NCI-H1436 (cell line): ENCODE measurements around the gene BAIAP2L1.
"Not testable (repeated sequence)": the region's sequence is repeated elsewhere in the genome, so short reads cannot be mapped to it uniquely, and the experiment has no call there.

Experiments
- DNase-seq: peaks from one replicate; lab custom pipeline; 2025; lab: John Stamatoyannopoulos, UW

Gene BAIAP2L1

DNA sequence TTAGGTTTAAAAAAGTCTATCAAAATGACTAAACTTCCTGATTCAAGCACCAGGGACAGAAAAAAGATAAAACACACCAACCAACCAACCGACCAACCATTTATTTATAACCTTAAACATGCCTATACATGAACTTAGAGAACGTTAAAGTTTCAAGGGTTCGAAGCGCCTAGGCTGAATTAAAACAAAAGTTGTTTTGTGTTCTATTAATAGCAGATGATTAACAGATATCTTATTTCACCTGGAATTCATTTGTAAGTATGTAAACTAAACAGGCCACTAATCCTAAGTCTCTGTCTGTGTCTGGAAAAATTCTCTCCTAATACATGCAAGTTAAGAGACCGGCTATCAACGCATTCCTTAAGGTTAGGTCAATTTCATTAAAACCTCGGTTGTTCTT lies 1.4 kb downstream of the BAIAP2L1 start:
- DNase-seq = no peak

DNA sequence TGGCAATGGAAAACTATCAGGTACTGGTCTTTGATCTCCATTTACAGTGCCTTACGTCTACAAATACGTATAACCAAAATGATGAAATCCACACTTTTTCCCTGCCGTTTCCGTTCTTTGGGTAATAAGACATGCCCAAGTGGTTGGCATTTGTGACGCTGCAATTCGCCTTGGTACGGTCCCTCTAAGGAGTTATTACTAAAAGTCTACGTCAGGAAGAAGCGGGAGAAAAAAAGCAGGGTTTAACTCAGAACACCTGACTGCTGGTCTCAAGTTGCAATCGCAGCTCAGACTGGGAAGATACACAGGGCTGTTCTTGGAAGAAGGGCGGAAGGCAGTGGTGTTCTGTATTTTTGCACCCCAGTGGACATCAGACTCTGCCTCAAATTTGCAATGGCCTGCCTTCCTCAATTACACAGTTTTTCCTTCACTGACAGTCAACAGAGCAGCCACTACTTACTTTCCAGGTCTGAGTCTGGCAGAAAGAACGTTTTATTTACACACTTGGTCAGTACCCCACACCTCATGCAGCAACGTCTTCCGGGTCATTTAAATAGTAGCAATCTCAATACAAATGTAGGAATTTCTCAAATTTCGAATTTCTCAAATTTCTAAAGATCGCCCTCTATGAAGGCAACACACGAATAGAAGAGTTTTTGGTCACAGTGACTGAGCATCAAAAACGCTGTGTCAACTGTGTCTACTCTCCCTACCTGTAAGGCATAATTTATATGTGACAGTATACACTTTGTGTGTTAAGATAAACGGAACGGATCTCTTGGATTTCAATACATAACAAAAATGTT lies 2.1 kb downstream of the BAIAP2L1 start:
- DNase-seq = no peak

DNA sequence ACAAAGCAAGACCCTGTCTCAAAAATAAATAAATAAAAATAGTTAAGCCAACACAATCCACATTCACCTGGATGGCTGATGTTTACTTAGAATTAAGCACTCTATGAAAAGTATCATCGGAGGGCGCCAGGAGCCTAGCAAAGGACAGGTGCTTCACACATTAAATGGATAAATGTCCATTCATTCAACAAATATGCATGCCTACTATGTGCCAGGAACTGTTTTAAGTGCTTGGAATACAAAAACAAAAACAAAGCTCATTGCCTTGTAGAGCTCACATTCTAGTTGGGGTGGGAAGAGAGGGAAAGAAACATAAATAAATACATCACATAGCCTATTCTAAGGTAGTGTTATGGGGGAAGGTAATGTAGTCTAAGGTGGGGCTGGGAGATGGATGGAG lies 4.1 kb downstream of the BAIAP2L1 start:
- no peak for DNase-seq

- no peak for DNase-seq
Observed at GRCh38 chr7:98395951-98396350, 4.9 kb downstream of the BAIAP2L1 start.

DNA sequence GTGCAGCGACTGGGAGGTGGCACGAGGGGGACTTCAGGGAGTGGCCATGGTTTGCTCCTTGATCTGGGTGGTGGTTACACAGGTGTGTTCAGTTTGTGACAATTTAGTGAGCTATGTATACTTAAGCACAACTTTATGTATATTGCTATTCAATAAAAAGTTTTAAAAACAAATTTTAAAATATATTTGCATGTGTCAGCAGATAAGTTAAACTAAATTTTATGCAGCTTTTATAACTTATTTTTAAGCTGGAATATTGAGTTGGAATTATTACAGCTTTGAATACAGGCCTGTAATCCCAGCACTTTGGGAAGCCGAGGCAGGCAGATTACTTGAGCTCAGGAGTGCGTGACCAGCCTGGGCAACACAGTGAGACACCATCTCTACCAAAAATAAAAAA lies 5.4 kb downstream of the BAIAP2L1 start:
- DNase-seq = no peak

DNA sequence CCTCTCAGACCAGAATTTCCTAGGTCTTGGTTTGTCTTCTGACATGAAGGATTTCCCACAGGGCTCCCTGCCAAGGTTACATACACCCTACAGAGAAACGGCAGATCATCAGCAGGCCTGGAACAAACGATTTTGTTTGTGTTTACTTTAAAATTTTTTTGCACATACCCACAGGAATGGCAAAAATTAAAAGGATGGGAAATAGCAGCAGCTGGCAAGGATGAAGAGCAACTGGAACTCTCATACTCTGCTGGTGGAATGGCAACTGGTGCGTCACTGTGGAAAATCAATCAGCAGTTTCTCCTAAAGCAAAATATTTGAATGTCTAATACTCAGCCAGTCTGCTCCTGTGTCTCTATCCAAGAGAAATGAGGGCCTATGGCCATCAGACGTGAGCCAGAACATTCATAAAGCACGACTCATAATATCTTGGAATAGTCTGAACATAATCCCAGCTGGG lies 6.5 kb downstream of the BAIAP2L1 start:
- no peak for DNase-seq

- DNase-seq = no peak
Observed at GRCh38 chr7:98387544-98388226, 13.2 kb downstream of the BAIAP2L1 start.

GRCh38 chr7:98387131-98387530 lies 13.8 kb downstream of the BAIAP2L1 start:
- no peak for DNase-seq

DNA sequence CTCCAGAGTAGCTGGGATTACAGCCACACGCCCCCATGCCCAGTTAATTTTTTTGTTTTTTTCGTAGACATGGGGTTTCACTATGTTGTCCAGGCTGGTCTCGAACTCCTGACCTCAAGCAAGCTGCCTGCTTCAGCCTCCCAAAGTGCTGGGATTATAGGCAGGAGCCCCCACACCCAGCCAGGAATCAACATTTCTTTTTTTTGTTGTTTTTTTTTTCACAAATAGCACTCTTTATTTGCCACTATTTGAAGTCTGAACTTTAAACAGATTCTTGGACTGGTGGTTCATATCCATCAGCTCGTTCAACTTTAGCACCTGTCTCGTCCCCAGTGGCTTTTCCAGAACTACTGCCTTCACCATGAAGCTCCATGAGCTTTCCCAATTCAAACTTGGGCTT lies 15.4 kb downstream of the BAIAP2L1 start:
- not testable (repeated sequence) for DNase-seq

DNA sequence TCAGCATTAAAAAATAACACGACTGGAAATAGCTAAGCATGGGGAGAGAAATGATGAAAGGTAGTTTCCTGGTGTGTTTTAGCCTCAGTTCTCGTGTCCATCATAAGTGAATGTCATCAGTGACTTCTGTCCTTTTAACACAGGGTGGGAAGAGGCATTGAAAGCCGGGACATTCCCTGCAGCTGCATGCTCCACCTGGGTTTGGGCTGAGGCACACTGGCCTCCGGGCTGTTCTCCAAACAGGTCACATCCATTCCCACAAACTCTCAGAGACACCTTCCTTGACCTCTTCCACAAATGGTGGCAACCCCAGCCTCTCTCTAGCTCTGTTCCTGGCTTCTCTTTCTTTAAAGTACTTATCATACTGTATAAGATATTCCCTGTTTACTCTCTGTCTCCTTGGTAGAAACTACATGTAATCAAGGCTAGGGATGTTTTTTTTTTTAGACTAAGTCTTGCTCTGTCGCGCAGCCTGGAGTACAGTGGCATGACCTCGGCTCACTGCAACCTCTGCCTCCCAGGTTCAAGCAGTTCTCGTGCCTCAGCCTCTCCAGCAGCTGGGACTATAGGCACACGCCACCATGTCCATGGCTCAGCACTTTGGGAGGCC lies 22.6 kb downstream of the BAIAP2L1 start:
- DNase-seq = no peak

DNA sequence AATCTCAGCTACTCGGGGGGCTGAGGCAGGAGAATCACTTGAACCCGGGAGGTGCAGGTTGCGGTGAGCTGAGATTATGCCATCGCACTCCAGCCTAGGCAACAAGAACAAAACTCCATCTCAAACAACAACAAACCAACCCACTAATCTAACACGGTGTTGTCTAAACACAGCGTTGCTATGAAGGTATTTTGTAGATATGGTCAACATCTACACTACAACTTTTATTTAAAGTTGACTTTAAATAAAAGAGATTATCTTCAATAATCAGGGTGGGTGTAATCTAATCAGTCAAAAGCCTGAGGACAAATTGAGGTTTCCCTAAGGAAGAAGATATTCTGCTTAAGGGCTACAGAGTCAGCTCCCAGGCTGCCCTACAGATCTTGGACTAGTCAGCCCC lies 24.2 kb downstream of the BAIAP2L1 start:
- no peak for DNase-seq

DNA sequence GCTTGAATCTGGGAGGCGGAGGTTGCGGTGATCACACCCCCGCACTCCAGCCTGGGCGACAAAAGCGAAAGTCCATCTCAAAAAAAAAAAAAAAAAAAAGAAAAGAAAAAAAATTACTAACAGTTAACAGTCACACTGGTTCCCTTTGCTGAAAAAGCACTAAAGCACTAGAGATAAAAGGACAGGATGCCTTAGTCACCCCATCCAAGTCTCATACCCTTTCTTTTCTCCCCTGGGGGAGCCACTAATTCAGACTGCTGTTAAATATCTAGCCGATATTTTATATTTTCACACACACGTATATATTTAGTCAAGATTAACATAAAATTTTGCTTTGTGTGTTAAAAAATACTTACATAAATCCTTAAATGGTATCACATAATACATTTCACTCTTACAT lies 25.2 kb downstream of the BAIAP2L1 start:
- no peak for DNase-seq

- no peak for DNase-seq
Observed at GRCh38 chr7:98374285-98374680, 26.6 kb downstream of the BAIAP2L1 start.

DNA sequence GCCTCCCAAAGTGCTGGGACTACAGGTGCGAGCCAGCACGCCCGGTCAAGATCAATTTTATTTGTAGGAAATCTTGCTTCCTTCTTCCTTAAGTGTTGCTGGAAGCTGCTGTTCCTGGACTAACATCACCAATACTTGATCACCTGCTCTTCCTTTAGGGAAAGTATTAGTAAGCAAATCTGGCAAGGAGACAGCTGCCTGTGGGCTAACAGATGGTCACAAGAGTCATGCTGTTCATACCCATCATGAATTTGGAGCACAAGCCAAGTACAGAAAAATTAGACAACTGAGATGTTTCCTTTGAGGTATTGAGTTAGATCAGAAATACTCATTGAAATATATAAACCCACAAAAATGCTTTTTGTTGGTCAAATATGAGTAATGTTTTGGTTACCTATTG lies 27.9 kb downstream of the BAIAP2L1 start:
- no peak for DNase-seq

GRCh38 chr7:98369726-98370125 lies 31.2 kb downstream of the BAIAP2L1 start:
- no peak for DNase-seq

GRCh38 chr7:98368716-98369115 lies 32.2 kb downstream of the BAIAP2L1 start:
- DNase-seq = no peak

DNA sequence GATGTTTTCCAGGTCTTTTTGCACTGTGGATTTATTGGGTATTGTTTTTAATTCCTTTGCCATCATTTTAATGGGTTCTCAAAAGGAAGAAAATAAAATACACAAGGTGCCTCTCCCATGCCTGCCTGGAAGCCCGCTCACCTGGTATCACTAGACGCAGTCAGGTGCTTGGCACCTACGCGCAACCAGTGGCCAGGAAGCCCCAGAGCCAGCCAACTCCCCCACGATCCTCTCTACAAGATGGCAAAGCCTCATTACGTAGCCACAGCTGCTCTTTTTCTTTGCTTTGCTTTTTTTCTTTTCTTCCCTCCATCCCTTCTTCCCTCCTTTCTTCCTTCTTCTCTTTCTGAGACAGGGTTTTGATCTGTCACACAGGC lies 34.3 kb downstream of the BAIAP2L1 start:
- no peak for DNase-seq

DNA sequence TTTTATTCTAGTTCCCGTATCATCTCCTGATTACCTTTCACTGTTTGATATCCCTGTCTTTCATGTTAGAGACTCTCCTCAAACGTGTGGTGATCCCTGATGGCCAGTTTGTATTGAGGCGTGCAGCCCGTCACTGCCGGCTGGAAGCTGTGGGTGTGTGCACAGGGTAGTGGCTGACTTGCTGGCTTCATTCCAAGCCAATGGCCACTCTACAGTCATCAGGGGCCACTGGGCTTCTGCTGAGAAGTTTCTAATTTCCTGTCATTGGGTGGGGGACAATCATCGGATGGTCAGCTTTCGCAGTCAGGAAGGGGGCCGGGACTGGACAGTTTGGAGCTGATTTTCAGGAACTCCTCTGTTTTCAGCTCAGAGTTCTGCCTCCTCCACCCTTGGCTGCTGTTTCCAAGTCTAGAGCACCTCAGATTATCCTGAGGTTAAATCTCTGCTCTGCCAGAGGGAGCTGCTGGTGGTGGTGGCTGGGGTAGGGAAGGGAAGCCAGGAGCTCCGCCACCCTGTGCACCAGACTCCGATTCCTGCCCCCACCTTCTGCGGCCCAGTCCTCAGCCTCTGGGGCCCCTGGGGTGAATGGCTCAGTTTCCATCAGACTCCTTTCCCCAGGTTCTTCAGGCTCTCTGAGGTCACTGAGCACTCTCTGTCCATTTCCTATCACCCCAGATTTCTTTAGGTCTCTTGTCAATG lies 34.9 kb downstream of the BAIAP2L1 start:
- DNase-seq = no peak

GRCh38 chr7:98364220-98364619 lies 36.7 kb downstream of the BAIAP2L1 start:
- no peak for DNase-seq

DNA sequence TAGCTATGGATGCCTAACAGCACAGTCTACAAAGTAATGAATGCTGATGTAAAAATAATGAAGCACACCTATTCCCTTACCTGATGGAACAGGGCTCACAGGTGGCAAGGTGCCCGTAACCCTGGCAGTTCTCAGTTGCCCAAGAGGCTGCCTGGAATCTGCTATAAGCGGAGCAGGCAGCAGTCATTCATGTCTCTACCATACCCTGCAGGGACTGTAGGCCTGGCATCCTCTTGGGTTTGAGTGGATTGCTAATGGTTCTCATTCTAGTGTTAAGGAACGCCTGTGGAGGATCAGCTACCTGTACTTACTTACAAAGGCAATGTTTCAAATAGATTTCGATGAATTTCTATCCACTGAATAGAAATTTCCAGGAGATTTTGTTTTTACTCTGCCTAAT lies 38.4 kb downstream of the BAIAP2L1 start:
- no peak for DNase-seq

DNA sequence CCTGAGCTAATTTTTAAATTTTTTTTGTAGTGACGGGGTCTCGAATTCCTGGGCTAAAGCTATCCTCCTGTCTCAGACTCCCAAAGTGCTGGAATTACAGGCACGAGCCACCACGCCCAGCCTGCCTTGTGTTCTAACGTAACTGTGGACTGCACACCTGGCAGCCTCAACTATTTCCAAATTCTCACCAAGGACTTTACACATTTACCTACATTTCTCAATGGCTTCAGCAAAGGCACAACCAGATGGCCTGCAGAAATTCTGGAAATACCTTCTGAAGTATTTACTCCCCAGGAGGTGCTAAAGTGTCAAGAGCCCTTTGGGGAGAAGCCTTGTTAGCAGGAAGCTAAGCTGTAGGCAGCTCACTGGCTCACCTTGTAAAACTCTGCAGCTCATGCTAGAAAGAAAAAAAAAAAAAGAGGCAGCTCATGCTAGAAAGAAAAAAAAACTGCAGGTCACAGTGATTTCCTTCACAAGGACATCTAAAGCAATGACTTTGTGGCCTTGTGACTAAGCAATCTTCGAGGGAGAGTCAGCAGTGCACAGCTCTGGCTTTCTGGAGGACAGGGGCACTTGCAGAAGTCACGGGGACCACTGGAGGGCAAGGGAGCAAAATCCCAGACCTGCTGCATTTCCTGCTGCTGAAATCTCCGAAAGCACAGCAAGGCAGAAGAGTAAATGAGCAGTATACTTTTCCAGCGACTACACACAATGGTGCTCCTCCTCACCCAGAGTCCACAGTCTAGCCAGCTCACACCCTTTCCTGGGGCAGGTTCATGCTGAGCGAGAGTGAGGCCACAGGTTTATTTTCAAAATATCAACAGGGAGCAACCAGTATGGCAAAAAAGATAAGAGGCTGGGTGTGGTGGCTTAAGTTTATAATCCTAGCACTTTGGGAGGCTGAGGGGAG lies 40.4 kb downstream of the BAIAP2L1 start:
- DNase-seq = no peak

DNA sequence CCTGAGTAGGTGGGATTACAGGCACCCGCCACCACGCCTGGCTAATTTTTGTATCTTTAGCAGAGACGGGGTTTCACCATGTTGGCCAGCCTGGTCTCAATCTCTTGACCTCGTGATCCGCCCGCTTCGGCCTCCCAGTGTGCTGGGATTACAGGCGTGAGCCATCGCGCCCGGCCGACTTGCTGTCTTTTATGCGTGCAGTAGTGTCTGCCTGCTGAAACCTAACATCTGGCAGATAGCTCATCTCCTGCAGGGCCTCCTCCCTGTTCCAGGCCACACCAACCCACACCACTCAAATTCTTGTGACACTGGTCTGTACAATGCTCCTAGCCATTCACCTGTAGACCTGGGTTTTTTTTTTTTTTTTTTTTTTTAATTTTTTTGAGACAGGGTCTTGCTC lies 41.5 kb downstream of the BAIAP2L1 start:
- DNase-seq = no peak
